Measurements from ENCODE around the gene AARS1.
"Not testable (repeated sequence)": the region's sequence is repeated elsewhere in the genome, so short reads cannot be mapped to it uniquely, and the experiment has no call there.

The AARS1 gene

GRCh38 chr16:70267516-70267915 is 21.8 kb downstream of the AARS1 start:
- TF ChIP-seq, protein P1, sequence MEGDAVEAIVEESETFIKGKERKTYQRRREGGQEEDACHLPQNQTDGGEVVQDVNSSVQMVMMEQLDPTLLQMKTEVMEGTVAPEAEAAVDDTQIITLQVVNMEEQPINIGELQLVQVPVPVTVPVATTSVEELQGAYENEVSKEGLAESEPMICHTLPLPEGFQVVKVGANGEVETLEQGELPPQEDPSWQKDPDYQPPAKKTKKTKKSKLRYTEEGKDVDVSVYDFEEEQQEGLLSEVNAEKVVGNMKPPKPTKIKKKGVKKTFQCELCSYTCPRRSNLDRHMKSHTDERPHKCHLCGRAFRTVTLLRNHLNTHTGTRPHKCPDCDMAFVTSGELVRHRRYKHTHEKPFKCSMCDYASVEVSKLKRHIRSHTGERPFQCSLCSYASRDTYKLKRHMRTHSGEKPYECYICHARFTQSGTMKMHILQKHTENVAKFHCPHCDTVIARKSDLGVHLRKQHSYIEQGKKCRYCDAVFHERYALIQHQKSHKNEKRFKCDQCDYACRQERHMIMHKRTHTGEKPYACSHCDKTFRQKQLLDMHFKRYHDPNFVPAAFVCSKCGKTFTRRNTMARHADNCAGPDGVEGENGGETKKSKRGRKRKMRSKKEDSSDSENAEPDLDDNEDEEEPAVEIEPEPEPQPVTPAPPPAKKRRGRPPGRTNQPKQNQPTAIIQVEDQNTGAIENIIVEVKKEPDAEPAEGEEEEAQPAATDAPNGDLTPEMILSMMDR (conservative IDR thresholded peaks at IDR 0.05; ENCODE audit: low read depth, low read length) = peak; percentile 81
- no peaks in the 10 kb centered on the region for H3K4me1 ChIP-seq (ENCODE audit: low read depth, poor library complexity, severe bottlenecking)
- H3K27me3 ChIP-seq (ENCODE audit: insufficient read depth, low read depth) = no peaks in the 10 kb centered on the region
- H3K79me2 ChIP-seq (ENCODE audit: insufficient read depth, low read depth) = no peaks in the 10 kb centered on the region
- no peaks in the 10 kb centered on the region for H4K20me1 ChIP-seq (ENCODE audit: insufficient read depth)
- no peak overlapping the region for H3K4me3 ChIP-seq (IDR thresholded peaks at IDR 0.05; ENCODE audit: insufficient read depth, low read depth, low read length)
- no peak overlapping the region for H3K27ac ChIP-seq
- no peak overlapping the region for H3K9ac ChIP-seq
- peaks cover 26% of the 10 kb centered on the region for H3K36me3 ChIP-seq (ENCODE audit: insufficient read depth)
- no peak overlapping the region for H2AFZ ChIP-seq (ENCODE audit: low read depth)
- no peak overlapping the region for H3K4me2 ChIP-seq

DNA sequence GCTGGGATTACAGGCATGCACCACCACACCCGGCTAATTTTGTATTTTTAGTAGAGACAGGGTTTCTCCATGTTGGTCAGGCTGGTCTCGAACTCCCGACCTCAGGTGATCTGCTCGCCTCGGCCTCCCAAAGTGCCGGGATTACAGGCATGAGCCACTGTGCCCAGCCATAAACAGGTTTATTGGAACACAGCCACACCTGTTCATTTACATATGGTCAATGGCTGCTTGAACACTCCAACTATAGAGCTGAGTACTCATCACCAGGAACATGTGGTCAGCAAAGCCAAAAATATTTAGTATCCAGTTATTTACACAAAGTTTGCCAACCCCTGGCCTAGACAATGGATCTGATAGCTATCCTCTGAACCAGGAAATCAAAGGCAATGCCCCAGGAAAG is 29.4 kb downstream of the AARS1 start:
- peaks cover 12% of the 10 kb centered on the region for H3K36me3 ChIP-seq (ENCODE audit: insufficient read depth)
- H3K4me3 ChIP-seq (IDR thresholded peaks at IDR 0.05; ENCODE audit: insufficient read depth, low read depth, low read length); H2AFZ ChIP-seq (ENCODE audit: low read depth); H3K27me3 ChIP-seq (ENCODE audit: insufficient read depth, low read depth); H3K9ac ChIP-seq; H4K20me1 ChIP-seq (ENCODE audit: insufficient read depth); H3K27ac ChIP-seq; H3K79me2 ChIP-seq (ENCODE audit: insufficient read depth, low read depth); H3K4me2 ChIP-seq: not testable (repeated sequence)
- peaks cover 47% of the 10 kb centered on the region for H3K4me1 ChIP-seq (ENCODE audit: low read depth, poor library complexity, severe bottlenecking)

DNA sequence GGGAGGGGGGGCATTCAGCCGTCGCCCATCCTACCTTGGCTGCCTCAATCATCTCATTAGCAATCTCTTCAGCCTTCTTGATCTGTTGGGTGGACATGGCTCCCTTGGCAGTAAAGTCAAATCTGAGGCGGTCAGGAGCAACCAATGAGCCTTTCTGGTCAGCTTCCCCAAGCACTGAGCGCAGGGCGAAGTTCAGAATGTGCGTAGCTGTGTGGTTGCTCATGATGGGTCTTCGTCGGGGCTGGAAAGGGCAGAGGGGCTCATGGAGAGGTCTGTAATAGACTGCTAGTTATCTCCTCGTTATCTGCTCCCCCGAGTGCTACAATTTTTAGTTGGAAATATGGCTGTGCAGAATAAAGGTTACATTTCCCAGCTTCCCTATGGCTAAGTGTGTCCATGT is 30.4 kb downstream of the AARS1 start:
- H3K4me1 ChIP-seq (ENCODE audit: low read depth, poor library complexity, severe bottlenecking) = peaks cover 56% of the 10 kb centered on the region
- peaks cover 11% of the 10 kb centered on the region for H3K36me3 ChIP-seq (ENCODE audit: insufficient read depth)
- 0 out of 2 replicates have a peak, but pooled peaks cover 4% of the 10 kb centered on the region for H3K79me2 ChIP-seq (ENCODE audit: insufficient read depth, low read depth)

DNA sequence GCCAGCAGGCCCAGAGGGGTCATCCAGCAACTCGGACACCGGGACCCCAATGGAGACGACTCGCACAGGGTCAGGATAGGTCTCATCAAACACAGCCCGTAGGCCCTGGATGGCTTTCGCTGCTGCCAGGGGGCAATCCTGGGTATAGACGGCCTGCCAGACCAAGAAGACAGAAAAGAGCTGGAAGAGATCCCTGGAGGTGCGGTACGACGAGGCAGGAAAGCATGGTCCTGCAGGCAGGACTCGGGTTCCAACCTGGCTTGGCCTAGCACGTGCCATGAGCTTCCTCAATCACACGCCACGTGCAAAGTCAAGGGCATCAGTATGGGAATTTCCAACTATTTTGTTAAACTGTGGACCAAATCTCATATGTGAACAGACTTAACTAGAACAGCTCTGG is 31.2 kb downstream of the AARS1 start:
- H3K9ac ChIP-seq = no peak overlapping the region
- H3K27me3 ChIP-seq (ENCODE audit: insufficient read depth, low read depth) = no peaks in the 10 kb centered on the region
- H3K4me1 ChIP-seq (ENCODE audit: low read depth, poor library complexity, severe bottlenecking) = peaks cover 56% of the 10 kb centered on the region
- no peaks in the 10 kb centered on the region for H4K20me1 ChIP-seq (ENCODE audit: insufficient read depth)
- TF ChIP-seq, protein P1 (conservative IDR thresholded peaks at IDR 0.05; ENCODE audit: low read depth, low read length) = no peak
- no peak overlapping the region for H3K4me2 ChIP-seq
- H3K36me3 ChIP-seq (ENCODE audit: insufficient read depth) = peaks cover 11% of the 10 kb centered on the region
- H3K27ac ChIP-seq = no peak overlapping the region
- H3K79me2 ChIP-seq (ENCODE audit: insufficient read depth, low read depth) = 0 out of 2 replicates have a peak, but pooled peaks cover 4% of the 10 kb centered on the region
- H2AFZ ChIP-seq (ENCODE audit: low read depth) = no peak overlapping the region
- H3K4me3 ChIP-seq (IDR thresholded peaks at IDR 0.05; ENCODE audit: insufficient read depth, low read depth, low read length) = no peak overlapping the region

More for the DNA sequence above, 30.4 kb downstream of the AARS1 start:
- TF ChIP-seq, protein P1 (conservative IDR thresholded peaks at IDR 0.05; ENCODE audit: low read depth, low read length) = no peak
- Histone ChIP-seq H4K20me1 (ENCODE audit: insufficient read depth) (no peaks in the 10 kb centered on the region), H3K27ac (no peak overlapping the region), H3K27me3 (ENCODE audit: insufficient read depth, low read depth) (no peaks in the 10 kb centered on the region), H3K4me2 (no peak overlapping the region), H3K9ac (no peak overlapping the region), H3K4me3 (IDR thresholded peaks at IDR 0.05; ENCODE audit: insufficient read depth, low read depth, low read length) (no peak overlapping the region), H2AFZ (ENCODE audit: low read depth) (no peak overlapping the region)

- H3K27me3 ChIP-seq (ENCODE audit: insufficient read depth, low read depth) = no peaks in the 10 kb centered on the region
- peaks cover 56% of the 10 kb centered on the region for H3K4me1 ChIP-seq (ENCODE audit: low read depth, poor library complexity, severe bottlenecking)
- no peaks in the 10 kb centered on the region for H4K20me1 ChIP-seq (ENCODE audit: insufficient read depth)
- peaks cover 7% of the 10 kb centered on the region for H3K36me3 ChIP-seq (ENCODE audit: insufficient read depth)
- H2AFZ ChIP-seq (ENCODE audit: low read depth) = no peak overlapping the region
- H3K4me2 ChIP-seq = peak overlapping the region; percentile 13; the same call in 1 of the 2 replicates
- H3K9ac ChIP-seq = no peak overlapping the region
- peak overlapping the region; percentile 59; the same call in 1 of the 2 replicates for H3K27ac ChIP-seq
- TF ChIP-seq, protein P1 (conservative IDR thresholded peaks at IDR 0.05; ENCODE audit: low read depth, low read length) = no peak
- H3K4me3 ChIP-seq (IDR thresholded peaks at IDR 0.05; ENCODE audit: insufficient read depth, low read depth, low read length) = no peak overlapping the region
- H3K79me2 ChIP-seq (ENCODE audit: insufficient read depth, low read depth) = 0 out of 2 replicates have a peak, but pooled peaks cover 4% of the 10 kb centered on the region
Observed at GRCh38 chr16:70257391-70257790, 31.9 kb downstream of the AARS1 start.

Data from KMS-11 (cell line).